Natural killer cell (primary cell): ENCODE measurements around the gene PIRT. TPM values are rescaled to one million over a fixed set of nuclear protein-coding genes. Genes with fewer than 3 reads are reported as not detected.

Experiments used
- ATAC-seq, 3 donors: fragments of 150-1000 bp in 2 of 3; fragments of 200-7000 bp in 1 of 3; cut with Tn5 transposase; 1 replicate in 1 of 3; 2 replicates in 2 of 3; pipeline ENCODE4 v1.10.0; 2021; ENCODE audit warnings: mild to moderate bottlenecking in 2 of 3, moderate library complexity in 2 of 3
- DNase-seq, 2 donors: peaks; one replicate each; pipeline versions ENCODE4 v3.0.0 to v3.0.0-alpha.2; 2013 to 2021; ENCODE audit warnings: mixed read lengths in 1 of 2
- H3K27ac ChIP-seq: one replicate; pipeline ENCODE4 v1.5.1; 2013; ENCODE audit warnings: mild to moderate bottlenecking, low read length
- H3K27me3 ChIP-seq: one replicate; pipeline ENCODE4 v1.6.1; 2013; ENCODE audit warnings: low read length; ENCODE audit not compliant: control insufficient read depth, insufficient read depth
- H3K36me3 ChIP-seq: one replicate; pipeline ENCODE4 v1.6.1; 2013; ENCODE audit warnings: low read length; ENCODE audit not compliant: control insufficient read depth, insufficient read depth
- H3K4me1 ChIP-seq: one replicate; pipeline ENCODE4 v1.6.1; 2013; ENCODE audit warnings: low read length; ENCODE audit not compliant: control insufficient read depth, insufficient read depth
- H3K4me3 ChIP-seq: one replicate; pipeline ENCODE4 v1.5.1; 2013; ENCODE audit warnings: low read length
- H3K9me3 ChIP-seq: one replicate; pipeline ENCODE4 v1.6.1; 2013; ENCODE audit warnings: low read length; ENCODE audit not compliant: control insufficient read depth, insufficient read depth
- H3K27ac Mint-ChIP-seq, 2 donors: one replicate each; pipeline ENCODE4 v1.8.0; 2022; ENCODE audit warnings: mild to moderate bottlenecking in 2 of 2, mixed read lengths in 2 of 2, moderate library complexity in 1 of 2
- H3K27me3 Mint-ChIP-seq, 2 donors: one replicate each; pipeline ENCODE4 v1.8.0; 2022; ENCODE audit warnings: low read depth in 2 of 2, mixed read lengths in 2 of 2
- H3K36me3 Mint-ChIP-seq: one replicate; pipeline ENCODE4 v1.8.0; 2022; ENCODE audit warnings: mixed read lengths
- H3K4me1 Mint-ChIP-seq, 2 donors: one replicate each; pipeline ENCODE4 v1.8.0; 2022; ENCODE audit warnings: mixed read lengths in 2 of 2
- H3K4me3 Mint-ChIP-seq: one replicate; pipeline ENCODE4 v1.8.0; 2022; ENCODE audit warnings: mild to moderate bottlenecking, moderate library complexity, mixed read lengths
- H3K9me3 Mint-ChIP-seq, 2 donors: one replicate each; pipeline ENCODE4 v1.8.0; 2022; ENCODE audit warnings: mixed read lengths in 2 of 2
- WGBS: methylation state at CpG from one replicate; pipeline ENCODE4 v1.1.7; 2013; ENCODE audit warnings: missing lambda C conversion rate; ENCODE audit not compliant: insufficient coverage; 5-methylcytosine and 5-hydroxymethylcytosine counted together
- intact Hi-C: fragments of 100-400 bp; cut with micrococcal nuclease; formaldehyde crosslinking; loops from one replicate; pipeline ENCODE4 v1.14.2; 2022
- total RNA-seq, 4 donors: library from RNA; stranded (reverse); fragments of 120-200 nt in 1 of 4; gene quantifications; one replicate each; pipeline versions ENCODE4 v1.2.3 to v1.2.4, GENCODE V29; 2013 to 2022
- TF ChIP-seq, protein P1 (sequence below): fragments of 200-600 bp; IDR thresholded peaks from one replicate; pipeline ENCODE4 v1.8.0; 2022; ENCODE audit warnings: antibody characterized with exemption

The PIRT gene
- total RNA-seq, 3 donors from 2014 or later (not counting 1 experiment from before 2014, with no cell fraction given), result not detected

DNA sequence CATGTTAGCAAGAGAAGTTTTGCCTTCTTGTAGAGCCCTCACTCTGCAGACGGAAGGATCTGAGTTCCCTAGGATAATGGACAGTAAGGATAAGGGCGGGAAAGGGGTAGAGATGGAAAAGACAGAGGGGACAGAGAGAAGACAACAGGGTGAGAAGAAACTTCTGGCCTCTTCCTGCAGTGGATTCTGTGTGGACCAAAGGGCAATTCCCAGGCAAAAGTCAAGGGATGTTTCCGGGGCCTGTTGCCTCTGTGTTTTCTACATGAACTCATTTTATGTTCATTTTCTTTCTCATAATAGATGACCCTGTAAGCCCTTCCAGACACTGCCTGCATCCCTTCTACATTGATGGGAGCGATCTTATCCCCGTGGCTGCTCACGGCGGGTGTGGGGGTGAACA, 33.3 kb downstream of the PIRT start:
- Mint-ChIP-seq H3K27ac (no peak overlapping the region), H3K4me3 (no peak overlapping the region), H3K4me1 (no peaks in the 10 kb centered on the region), H3K36me3 (no peaks in the 10 kb centered on the region), H3K27me3 (no peaks in the 10 kb centered on the region), H3K9me3 (no peaks in the 10 kb centered on the region)
- Histone ChIP-seq H3K4me1 (no peaks in the 10 kb centered on the region), H3K4me3 (no peak overlapping the region), H3K36me3 (no peaks in the 10 kb centered on the region), H3K9me3 (no peaks in the 10 kb centered on the region), H3K27me3 (no peaks in the 10 kb centered on the region), H3K27ac (no peak overlapping the region)
- 90% methylated on average over 7 of the region's 7 CpGs for WGBS
- ATAC-seq, result no peak
- DNase-seq, result no peak
- intact Hi-C loops, result no loop called here
- TF ChIP-seq, protein P1, sequence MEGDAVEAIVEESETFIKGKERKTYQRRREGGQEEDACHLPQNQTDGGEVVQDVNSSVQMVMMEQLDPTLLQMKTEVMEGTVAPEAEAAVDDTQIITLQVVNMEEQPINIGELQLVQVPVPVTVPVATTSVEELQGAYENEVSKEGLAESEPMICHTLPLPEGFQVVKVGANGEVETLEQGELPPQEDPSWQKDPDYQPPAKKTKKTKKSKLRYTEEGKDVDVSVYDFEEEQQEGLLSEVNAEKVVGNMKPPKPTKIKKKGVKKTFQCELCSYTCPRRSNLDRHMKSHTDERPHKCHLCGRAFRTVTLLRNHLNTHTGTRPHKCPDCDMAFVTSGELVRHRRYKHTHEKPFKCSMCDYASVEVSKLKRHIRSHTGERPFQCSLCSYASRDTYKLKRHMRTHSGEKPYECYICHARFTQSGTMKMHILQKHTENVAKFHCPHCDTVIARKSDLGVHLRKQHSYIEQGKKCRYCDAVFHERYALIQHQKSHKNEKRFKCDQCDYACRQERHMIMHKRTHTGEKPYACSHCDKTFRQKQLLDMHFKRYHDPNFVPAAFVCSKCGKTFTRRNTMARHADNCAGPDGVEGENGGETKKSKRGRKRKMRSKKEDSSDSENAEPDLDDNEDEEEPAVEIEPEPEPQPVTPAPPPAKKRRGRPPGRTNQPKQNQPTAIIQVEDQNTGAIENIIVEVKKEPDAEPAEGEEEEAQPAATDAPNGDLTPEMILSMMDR, result no peak

DNA sequence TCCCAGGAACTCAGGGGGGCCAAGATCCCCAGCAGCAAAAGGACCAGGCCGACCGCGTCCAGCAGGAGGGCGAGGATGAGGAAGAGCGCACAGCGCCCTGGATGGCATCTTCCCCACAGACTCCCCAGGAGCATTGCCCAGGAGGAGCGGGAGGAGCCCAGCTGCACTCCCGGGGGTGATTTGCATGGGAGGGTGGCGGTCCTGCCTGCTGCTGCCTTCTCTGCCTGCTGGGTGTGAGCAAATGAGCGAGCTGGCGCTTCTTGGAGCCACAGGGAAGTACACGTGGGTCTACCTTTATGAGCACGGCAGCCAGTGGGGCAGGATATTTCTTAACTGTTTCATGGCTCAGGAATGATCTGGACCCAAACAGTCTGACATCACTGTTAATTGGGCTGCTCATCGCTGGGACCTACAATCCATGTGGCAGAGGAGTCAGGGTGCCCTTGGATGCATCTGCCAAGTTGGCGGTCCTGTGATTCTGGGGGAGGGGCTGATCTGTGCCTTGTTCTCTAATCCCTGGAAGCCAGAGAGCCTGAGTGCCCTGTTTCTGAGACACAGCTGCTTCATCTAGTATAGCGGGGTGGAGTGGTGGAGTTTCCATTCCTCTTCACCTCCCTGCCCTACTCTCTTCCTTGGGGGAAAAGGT, 33.9 kb downstream of the PIRT start, which contains the start of gene TMEM238L:
TSS of gene TMEM238L (minus strand) at position 270 of the 646 bp plus-strand sequence. CDS start at position 134, 136 bp downstream.
- Histone ChIP-seq H3K27me3 (no peaks in the 10 kb centered on the region), H3K9me3 (no peaks in the 10 kb centered on the region), H3K4me3 (no peak within 1 kb of the TSS), H3K4me1 (no peaks in the 10 kb centered on the region), H3K36me3 (no peaks in the 10 kb centered on the region), H3K27ac (no peak within 1 kb of the TSS)
- TF ChIP-seq, protein P1, result no peak
- no peak for DNase-seq
- no peaks in the 10 kb centered on the region for H3K4me1 Mint-ChIP-seq
- no peak within 1 kb of the TSS for H3K4me3 Mint-ChIP-seq
- intact Hi-C loops, result no loop called here
- ATAC-seq, result no peak
- WGBS, result 80% methylated on average over 15 of the region's 16 CpGs
- H3K9me3 Mint-ChIP-seq, result no peaks in the 10 kb centered on the region
- no peaks in the 10 kb centered on the region for H3K27me3 Mint-ChIP-seq
- no peaks in the 10 kb centered on the region for H3K36me3 Mint-ChIP-seq
- H3K27ac Mint-ChIP-seq, result no peak within 1 kb of the TSS

DNA sequence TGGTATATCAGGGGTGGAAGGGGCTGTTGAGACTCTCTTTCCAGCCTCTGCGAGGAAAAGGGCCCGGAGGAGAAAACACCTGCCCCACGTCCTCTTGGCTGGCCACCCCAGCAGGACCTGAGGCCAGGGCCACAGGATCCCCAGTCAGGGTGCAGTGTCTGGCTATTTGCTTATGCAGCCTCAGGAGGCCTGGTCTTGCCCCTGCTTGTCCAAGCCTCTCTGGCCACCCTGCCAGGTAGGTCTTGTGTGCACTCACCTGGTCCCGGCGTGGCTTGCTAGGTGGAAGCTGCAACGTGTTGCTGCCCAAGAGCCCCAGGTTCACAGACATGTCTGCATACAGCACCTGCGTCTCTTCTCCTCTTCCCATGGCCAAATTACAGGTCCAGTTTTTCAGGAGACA, 34.5 kb downstream of the PIRT start:
- H3K27ac Mint-ChIP-seq, result no peak overlapping the region
- TF ChIP-seq, protein P1, result no peak
- 89% methylated on average over 7 of the region's 7 CpGs for WGBS
- no peaks in the 10 kb centered on the region for H3K27me3 Mint-ChIP-seq
- no peaks in the 10 kb centered on the region for H3K4me1 Mint-ChIP-seq
- no peaks in the 10 kb centered on the region for H3K9me3 ChIP-seq
- no peak overlapping the region for H3K27ac ChIP-seq
- no peaks in the 10 kb centered on the region for H3K4me1 ChIP-seq
- no peak for DNase-seq
- no peak overlapping the region for H3K4me3 Mint-ChIP-seq
- no peak overlapping the region for H3K4me3 ChIP-seq
- intact Hi-C loops, result no loop called here
- H3K36me3 Mint-ChIP-seq, result no peaks in the 10 kb centered on the region
- no peaks in the 10 kb centered on the region for H3K36me3 ChIP-seq
- no peaks in the 10 kb centered on the region for H3K9me3 Mint-ChIP-seq
- ATAC-seq, result no peak
- no peaks in the 10 kb centered on the region for H3K27me3 ChIP-seq
